ENCODE results near the gene SULT1E1. TPM values are rescaled to one million over a fixed set of nuclear protein-coding genes. Genes with fewer than 3 reads are reported as not detected.

The SULT1E1 gene
- total and polyA plus RNA-seq, 2 donors (not counting 1 experiment from before 2014, with no cell fraction given), result not detected

- no peaks in the 10 kb centered on the region for H3K27me3 ChIP-seq (ENCODE audit: control insufficient read depth, insufficient read depth, low read length)
Observed at GRCh38 chr4:69848028-69848427, 11.9 kb downstream of the SULT1E1 start.

GRCh38 chr4:69843932-69844331 is 16.0 kb downstream of the SULT1E1 start:
- Histone ChIP-seq H4K20me1 (ENCODE audit: control insufficient read depth, extremely low read depth, insufficient read depth, low read length) (no peaks in the 10 kb centered on the region), H3K4me2 (ENCODE audit: extremely low read depth, insufficient read depth, low read length) (no peak overlapping the region), H3K27me3 (ENCODE audit: control insufficient read depth, insufficient read depth, low read length) (no peaks in the 10 kb centered on the region), H3K9me3 (ENCODE audit: control insufficient read depth, insufficient read depth, low read depth, low read length) (no peaks in the 10 kb centered on the region), H3K79me2 (ENCODE audit: control insufficient read depth, insufficient read depth, low read length) (no peaks in the 10 kb centered on the region), H3K4me1 (ENCODE audit: control insufficient read depth, extremely low read depth, insufficient read depth, low read length) (no peaks in the 10 kb centered on the region), H3K9ac (ENCODE audit: insufficient read depth, low read length) (no peak overlapping the region), H3K27ac (ENCODE audit: insufficient read depth, low read length) (no peak overlapping the region), H3K36me3 (ENCODE audit: control insufficient read depth, insufficient read depth, low read length) (no peaks in the 10 kb centered on the region), H3K4me3 (replicated peaks in 1 of 4; ENCODE audit: control extremely low read depth in 1 of 4, insufficient read depth in 1 of 4, low read depth in 3 of 4, low read length in 4 of 4) (no peak overlapping the region), H2AFZ (ENCODE audit: low read length) (no peak overlapping the region)
- DNase-seq (ENCODE audit: low read depth in 2 of 2), result no peak
- TF ChIP-seq CTCF (conservative IDR thresholded peaks at IDR 0.05 in 1 of 2, IDR thresholded peaks at IDR 0.05 in 1 of 2; ENCODE audit: low read depth in 1 of 2, low read length in 2 of 2) (no peak), EZH2 (IDR thresholded peaks at IDR 0.05; ENCODE audit: low read length, missing control alignments) (no peak)

More at GRCh38 chr4:69848028-69848427, 11.9 kb downstream of the SULT1E1 start:
- no peaks in the 10 kb centered on the region for H3K4me1 ChIP-seq (ENCODE audit: control insufficient read depth, extremely low read depth, insufficient read depth, low read length)
- H3K27ac ChIP-seq (ENCODE audit: insufficient read depth, low read length), result no peak overlapping the region
- no peaks in the 10 kb centered on the region for H3K79me2 ChIP-seq (ENCODE audit: control insufficient read depth, insufficient read depth, low read length)
- no peaks in the 10 kb centered on the region for H3K36me3 ChIP-seq (ENCODE audit: control insufficient read depth, insufficient read depth, low read length)
- no peak for TF ChIP-seq CTCF (conservative IDR thresholded peaks at IDR 0.05 in 1 of 2, IDR thresholded peaks at IDR 0.05 in 1 of 2; ENCODE audit: low read depth in 1 of 2, low read length in 2 of 2)
- no peak for TF ChIP-seq EZH2 (IDR thresholded peaks at IDR 0.05; ENCODE audit: low read length, missing control alignments)
- H3K4me2 ChIP-seq (ENCODE audit: extremely low read depth, insufficient read depth, low read length), result no peak overlapping the region
- no peaks in the 10 kb centered on the region for H4K20me1 ChIP-seq (ENCODE audit: control insufficient read depth, extremely low read depth, insufficient read depth, low read length)
- no peaks in the 10 kb centered on the region for H3K9me3 ChIP-seq (ENCODE audit: control insufficient read depth, insufficient read depth, low read depth, low read length)
- no peak for DNase-seq (ENCODE audit: low read depth in 2 of 2)
- H3K4me3 ChIP-seq (replicated peaks in 1 of 4; ENCODE audit: control extremely low read depth in 1 of 4, insufficient read depth in 1 of 4, low read depth in 3 of 4, low read length in 4 of 4), result no peak overlapping the region
- H2AFZ ChIP-seq (ENCODE audit: low read length), result no peak overlapping the region
- H3K9ac ChIP-seq (ENCODE audit: insufficient read depth, low read length), result no peak overlapping the region

GRCh38 chr4:69843301-69843700 is 16.6 kb downstream of the SULT1E1 start:
- H3K9ac ChIP-seq (ENCODE audit: insufficient read depth, low read length), result no peak overlapping the region
- no peaks in the 10 kb centered on the region for H3K9me3 ChIP-seq (ENCODE audit: control insufficient read depth, insufficient read depth, low read depth, low read length)
- H3K4me1 ChIP-seq (ENCODE audit: control insufficient read depth, extremely low read depth, insufficient read depth, low read length), result no peaks in the 10 kb centered on the region
- H4K20me1 ChIP-seq (ENCODE audit: control insufficient read depth, extremely low read depth, insufficient read depth, low read length), result no peaks in the 10 kb centered on the region
- H2AFZ ChIP-seq (ENCODE audit: low read length), result no peak overlapping the region
- H3K27me3 ChIP-seq (ENCODE audit: control insufficient read depth, insufficient read depth, low read length), result no peaks in the 10 kb centered on the region
- no peak overlapping the region for H3K4me2 ChIP-seq (ENCODE audit: extremely low read depth, insufficient read depth, low read length)
- DNase-seq (ENCODE audit: low read depth in 2 of 2), result no peak
- no peaks in the 10 kb centered on the region for H3K79me2 ChIP-seq (ENCODE audit: control insufficient read depth, insufficient read depth, low read length)
- no peak overlapping the region for H3K27ac ChIP-seq (ENCODE audit: insufficient read depth, low read length)
- H3K4me3 ChIP-seq (replicated peaks in 1 of 4; ENCODE audit: control extremely low read depth in 1 of 4, insufficient read depth in 1 of 4, low read depth in 3 of 4, low read length in 4 of 4), result no peak overlapping the region
- no peaks in the 10 kb centered on the region for H3K36me3 ChIP-seq (ENCODE audit: control insufficient read depth, insufficient read depth, low read length)
- TF ChIP-seq EZH2 (IDR thresholded peaks at IDR 0.05; ENCODE audit: low read length, missing control alignments) (no peak), CTCF (conservative IDR thresholded peaks at IDR 0.05 in 1 of 2, IDR thresholded peaks at IDR 0.05 in 1 of 2; ENCODE audit: low read depth in 1 of 2, low read length in 2 of 2) (no peak)
